Renal pelvis (tissue), 3 donors: ENCODE results near the gene CCDC194. TPM values are rescaled to one million over a fixed set of nuclear protein-coding genes. Genes with fewer than 3 reads are reported as not detected.

ENCODE experiments used
- polyA plus RNA-seq, 3 donors: library from polyadenylated mRNA; unstranded; fragments of 120-200 nt; gene quantifications; one replicate each; pipeline ENCODE4 v1.2.1, GENCODE V29; 2013; ENCODE audit not compliant: insufficient read length in 3 of 3

The CCDC194 gene
- polyA plus RNA-seq, 3 donors = 1.8 to 7.3 (median 6.7) TPM

Other genes starting within 250 kb of the CCDC194 start
- 10 to 100 TPM; 27.1 to 35.5 (median 29.1) TPM for gene USE1, start 178.8 kb downstream of the CCDC194 start, polyA plus RNA-seq
- gene OCEL1, start 168.0 kb downstream of the CCDC194 start, polyA plus RNA-seq = 10 to 100 TPM; 20.4 to 22.9 (median 21.2) TPM
- 10 to 100 TPM; 45.9 to 70.9 (median 56.8) TPM for gene NR2F6, start 148.3 kb downstream of the CCDC194 start, polyA plus RNA-seq
- 1 to 10 TPM; 5.9 to 7.8 (median 6.0) TPM for gene USHBP1, start 129.5 kb downstream of the CCDC194 start, polyA plus RNA-seq
- gene BABAM1, start 126.8 kb downstream of the CCDC194 start, polyA plus RNA-seq = 100 to 1,000 TPM in 2 of 3 donors, 10 to 100 TPM in 1; 96.7 to 113 (median 107) TPM
- 1 to 10 TPM in 2 of 3 donors, under 1 TPM in 1; 0.91 to 2.3 (median 1.9) TPM for gene ANKLE1, start 112.3 kb downstream of the CCDC194 start, polyA plus RNA-seq
- gene ABHD8, start 90.8 kb downstream of the CCDC194 start, polyA plus RNA-seq = 10 to 100 TPM in 2 of 3 donors, 1 to 10 TPM in 1; 9.7 to 13.5 (median 12.3) TPM
- gene MRPL34, start 88.3 kb downstream of the CCDC194 start, polyA plus RNA-seq = 10 to 100 TPM; 59.2 to 71.3 (median 63.5) TPM
- 10 to 100 TPM; 34.6 to 42.5 (median 40.7) TPM for gene DDA1, start 84.6 kb downstream of the CCDC194 start, polyA plus RNA-seq
- 10 to 100 TPM; 11.2 to 17.0 (median 16.4) TPM for gene ANO8, start 59.3 kb downstream of the CCDC194 start, polyA plus RNA-seq
- 10 to 100 TPM; 17.4 to 39.2 (median 34.1) TPM for gene GTPBP3, start 56.6 kb downstream of the CCDC194 start, polyA plus RNA-seq
- gene PLVAP, start 16.9 kb downstream of the CCDC194 start, polyA plus RNA-seq = 100 to 1,000 TPM; 167 to 245 (median 205) TPM
- gene BST2, start 11.4 kb upstream of the CCDC194 start, polyA plus RNA-seq = 100 to 1,000 TPM; 130 to 149 (median 140) TPM
- 10 to 100 TPM; 68.3 to 87.5 (median 73.0) TPM for gene MVB12A, start 25.9 kb upstream of the CCDC194 start, polyA plus RNA-seq
- 1 to 10 TPM; 2.5 to 3.2 (median 3.1) TPM for gene TMEM221, start 54.5 kb upstream of the CCDC194 start, polyA plus RNA-seq
- gene NXNL1, start 66.7 kb upstream of the CCDC194 start, polyA plus RNA-seq = under 1 TPM in 1 of 3 donors, not detected in 2; 0.25 TPM
- 10 to 100 TPM; 14.0 to 22.6 (median 19.6) TPM for gene SLC27A1, start 76.3 kb upstream of the CCDC194 start, polyA plus RNA-seq
- gene PGLS, start 117.5 kb upstream of the CCDC194 start, polyA plus RNA-seq = 10 to 100 TPM; 74.5 to 92.6 (median 86.3) TPM
- gene COLGALT1, start 161.5 kb upstream of the CCDC194 start, polyA plus RNA-seq = 10 to 100 TPM; 52.1 to 63.5 (median 53.2) TPM